HG03342 (cell line): ENCODE measurements around the gene FANCG.

ENCODE experiments used
- ATAC-seq: cut with Tn5 transposase; IDR thresholded peaks from one replicate; pipeline ENCODE4 v1.9.1; 2021; ENCODE audit warnings: mild to moderate bottlenecking, moderate library complexity; ENCODE audit not compliant: unreplicated experiment

Gene FANCG

GRCh38 chr9:35027374-35027773 lies 52.4 kb downstream of the FANCG start:
- no peak for ATAC-seq

DNA sequence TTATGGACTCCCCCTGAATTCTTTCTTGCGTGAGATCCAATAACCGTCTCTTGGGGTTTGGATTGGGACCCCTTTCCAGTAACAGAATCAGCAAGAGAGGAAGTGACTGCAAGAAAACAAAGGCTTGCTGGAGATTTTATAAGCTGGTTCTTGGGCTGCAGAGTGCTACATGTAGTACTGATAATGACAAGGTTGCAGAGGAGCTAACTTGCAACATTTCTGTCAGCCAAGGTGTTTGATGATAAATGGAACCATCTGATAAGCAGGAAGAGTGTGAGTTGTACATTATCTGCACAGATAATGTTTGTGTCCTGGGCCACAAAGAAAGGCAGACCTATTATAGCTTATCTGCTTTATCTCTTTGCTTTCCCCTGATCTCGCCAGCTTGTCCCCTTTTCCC lies 53.1 kb downstream of the FANCG start:
- no peak for ATAC-seq
